Body of pancreas (tissue), 4 donors: ENCODE data around the gene C1QTNF1.

Experiments
- POLR2A ChIP-seq, 3 donors: fragments of 450-650 bp; IDR thresholded peaks; one replicate each; pipeline ENCODE4 v1.6.1; 2016; ENCODE audit warnings: antibody characterized with exemption in 3 of 3, mild to moderate bottlenecking in 2 of 3
- TF ChIP-seq, protein P1 (sequence below), 7 experiments: fragments of 450-650 bp in 4 of 7; fragments of 200-600 bp in 3 of 7; sonication (generic) in 3 of 7; IDR thresholded peaks; one replicate each; pipeline ENCODE4 v1.5.1; 2016 to 2019; ENCODE audit warnings: antibody characterized with exemption in 7 of 7

DNA sequence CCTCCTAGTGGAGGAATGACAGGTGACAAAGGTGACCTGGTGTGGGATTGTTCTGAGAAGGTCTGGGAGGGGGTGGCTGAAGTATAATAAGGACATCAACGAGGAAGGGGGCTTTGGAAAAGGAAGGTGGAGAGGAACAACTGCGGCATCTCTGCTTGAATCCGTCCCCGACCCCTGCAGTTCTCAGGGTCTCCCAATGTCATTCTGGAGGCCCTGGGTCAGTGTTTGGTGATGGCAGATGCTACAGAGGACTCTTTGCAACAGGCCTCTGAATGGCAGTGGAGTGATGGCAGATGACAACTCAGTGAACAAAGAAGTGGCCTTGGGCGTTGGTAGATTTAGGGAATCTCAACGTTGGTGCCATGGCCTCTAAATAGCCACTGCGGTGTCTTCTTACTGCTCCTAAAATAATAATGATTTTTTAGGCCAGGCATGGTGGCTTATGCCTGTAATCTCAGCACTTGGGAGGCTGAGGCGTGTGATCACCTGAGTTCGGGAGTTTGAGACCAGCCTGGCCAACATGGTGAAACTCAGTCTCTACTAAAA is 52.0 kb downstream of the C1QTNF1 start:
- TF ChIP-seq, protein P1, sequence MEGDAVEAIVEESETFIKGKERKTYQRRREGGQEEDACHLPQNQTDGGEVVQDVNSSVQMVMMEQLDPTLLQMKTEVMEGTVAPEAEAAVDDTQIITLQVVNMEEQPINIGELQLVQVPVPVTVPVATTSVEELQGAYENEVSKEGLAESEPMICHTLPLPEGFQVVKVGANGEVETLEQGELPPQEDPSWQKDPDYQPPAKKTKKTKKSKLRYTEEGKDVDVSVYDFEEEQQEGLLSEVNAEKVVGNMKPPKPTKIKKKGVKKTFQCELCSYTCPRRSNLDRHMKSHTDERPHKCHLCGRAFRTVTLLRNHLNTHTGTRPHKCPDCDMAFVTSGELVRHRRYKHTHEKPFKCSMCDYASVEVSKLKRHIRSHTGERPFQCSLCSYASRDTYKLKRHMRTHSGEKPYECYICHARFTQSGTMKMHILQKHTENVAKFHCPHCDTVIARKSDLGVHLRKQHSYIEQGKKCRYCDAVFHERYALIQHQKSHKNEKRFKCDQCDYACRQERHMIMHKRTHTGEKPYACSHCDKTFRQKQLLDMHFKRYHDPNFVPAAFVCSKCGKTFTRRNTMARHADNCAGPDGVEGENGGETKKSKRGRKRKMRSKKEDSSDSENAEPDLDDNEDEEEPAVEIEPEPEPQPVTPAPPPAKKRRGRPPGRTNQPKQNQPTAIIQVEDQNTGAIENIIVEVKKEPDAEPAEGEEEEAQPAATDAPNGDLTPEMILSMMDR (IDR thresholded peaks at IDR 0.05) = no peak
- no peak for TF ChIP-seq POLR2A (IDR thresholded peaks at IDR 0.05)
